IPS-18a (cell line): Measurements from ENCODE around the gene CFAP61.

Experiments used
- H3K27ac ChIP-seq: one replicate; pipeline ENCODE4 v1.5.1; 2013; ENCODE audit warnings: low read length
- H3K27me3 ChIP-seq: one replicate; pipeline ENCODE4 v1.6.1; 2013; ENCODE audit warnings: mild to moderate bottlenecking, low read length; ENCODE audit not compliant: control insufficient read depth, insufficient read depth
- H3K36me3 ChIP-seq: one replicate; pipeline ENCODE4 v1.6.1; 2013; ENCODE audit warnings: low read depth, low read length; ENCODE audit not compliant: control insufficient read depth
- H3K4me1 ChIP-seq: one replicate; pipeline ENCODE4 v1.6.1; 2013; ENCODE audit warnings: low read depth, low read length; ENCODE audit not compliant: control insufficient read depth
- H3K4me3 ChIP-seq: one replicate; pipeline ENCODE4 v1.5.1; 2013; ENCODE audit warnings: low read length
- H3K9ac ChIP-seq: one replicate; pipeline ENCODE4 v1.6.1; 2013; ENCODE audit warnings: mild to moderate bottlenecking, low read length, moderate library complexity
- H3K9me3 ChIP-seq: one replicate; pipeline ENCODE4 v1.6.1; 2013; ENCODE audit warnings: low read depth, low read length; ENCODE audit not compliant: control insufficient read depth

The CFAP61 gene

GRCh38 chr20:20192366-20192765 lies 140.0 kb downstream of the CFAP61 start:
- no peaks in the 10 kb centered on the region for H3K4me1 ChIP-seq
- no peak overlapping the region for H3K4me3 ChIP-seq
- no peak overlapping the region for H3K9ac ChIP-seq
- H3K36me3 ChIP-seq: no peaks in the 10 kb centered on the region
- H3K9me3 ChIP-seq: no peaks in the 10 kb centered on the region
- H3K27me3 ChIP-seq: no peaks in the 10 kb centered on the region
- no peak overlapping the region for H3K27ac ChIP-seq

DNA sequence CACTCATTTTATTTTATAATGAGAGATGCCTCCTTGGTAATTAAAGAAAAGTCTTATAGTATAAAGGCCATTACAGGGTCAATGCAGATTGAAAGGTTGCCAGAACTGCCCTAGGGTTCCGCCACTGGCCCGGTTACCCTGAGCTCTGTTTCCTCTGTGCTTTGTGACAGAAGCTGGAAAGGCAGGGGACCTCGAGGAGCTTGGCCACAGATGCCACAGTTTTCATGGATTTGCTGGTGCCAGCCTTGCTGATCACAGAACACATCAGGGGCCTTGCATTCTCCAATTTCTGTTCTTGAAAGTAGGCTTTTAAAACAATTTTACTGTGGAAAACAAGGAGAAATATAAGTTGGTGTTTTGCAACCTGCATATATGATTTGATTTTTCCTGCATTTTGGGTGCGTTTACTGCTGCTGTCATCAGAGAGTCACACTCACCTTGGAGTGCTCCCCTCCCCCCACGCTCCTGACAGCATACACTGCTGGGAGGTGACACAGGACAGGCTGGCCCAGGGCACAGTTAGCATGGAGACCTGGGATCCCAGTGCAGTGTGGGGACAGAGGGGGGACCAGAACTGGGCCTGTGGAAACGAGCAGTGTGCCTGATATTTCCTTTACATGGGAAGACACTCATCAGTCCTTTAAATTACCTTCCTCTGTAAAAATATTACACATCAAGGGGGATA lies 142.8 kb downstream of the CFAP61 start:
- Histone ChIP-seq H3K9ac (no peak overlapping the region), H3K4me1 (peaks cover 1% of the 10 kb centered on the region), H3K4me3 (no peak overlapping the region), H3K9me3 (no peaks in the 10 kb centered on the region), H3K36me3 (no peaks in the 10 kb centered on the region), H3K27ac (no peak overlapping the region), H3K27me3 (no peaks in the 10 kb centered on the region)

GRCh38 chr20:20196610-20197009 lies 144.3 kb downstream of the CFAP61 start:
- Histone ChIP-seq H3K27me3 (no peaks in the 10 kb centered on the region), H3K4me1 (peaks cover 4% of the 10 kb centered on the region), H3K36me3 (no peaks in the 10 kb centered on the region), H3K4me3 (no peak overlapping the region), H3K27ac (no peak overlapping the region), H3K9me3 (no peaks in the 10 kb centered on the region), H3K9ac (no peak overlapping the region)

DNA sequence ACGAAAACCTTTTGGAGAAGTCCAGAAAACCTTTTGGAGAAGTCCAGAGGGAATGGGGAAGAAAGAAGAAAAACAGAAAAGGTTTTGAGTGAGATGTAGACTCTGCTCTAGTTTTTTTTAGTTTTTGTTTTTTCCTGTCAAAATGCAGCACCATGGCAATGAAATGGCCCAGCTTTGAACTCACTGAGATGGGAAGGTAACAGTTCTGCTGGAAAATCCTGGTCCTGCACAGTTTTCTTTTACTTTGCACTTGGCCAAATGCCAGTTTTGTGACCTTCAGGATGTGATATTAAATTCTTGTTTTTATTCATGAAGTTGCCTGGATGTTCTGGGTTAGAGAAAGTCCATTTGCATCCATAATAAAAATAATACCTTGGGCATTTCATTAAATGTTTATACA lies 145.7 kb downstream of the CFAP61 start:
- no peaks in the 10 kb centered on the region for H3K36me3 ChIP-seq
- H3K9me3 ChIP-seq: no peaks in the 10 kb centered on the region

GRCh38 chr20:20199361-20200160 lies 147.2 kb downstream of the CFAP61 start:
- no peaks in the 10 kb centered on the region for H3K27me3 ChIP-seq
- H3K27ac ChIP-seq: no peak overlapping the region
- no peak overlapping the region for H3K9ac ChIP-seq
- H3K36me3 ChIP-seq: no peaks in the 10 kb centered on the region
- H3K4me3 ChIP-seq: no peak overlapping the region
- H3K4me1 ChIP-seq: peaks cover 12% of the 10 kb centered on the region
- no peaks in the 10 kb centered on the region for H3K9me3 ChIP-seq

More for the DNA sequence above, 145.7 kb downstream of the CFAP61 start:
- peaks cover 9% of the 10 kb centered on the region for H3K4me1 ChIP-seq
- H3K27ac ChIP-seq: no peak overlapping the region
- H3K4me3 ChIP-seq: no peak overlapping the region
- no peaks in the 10 kb centered on the region for H3K27me3 ChIP-seq
- no peak overlapping the region for H3K9ac ChIP-seq

- H3K27me3 ChIP-seq: no peaks in the 10 kb centered on the region
- no peaks in the 10 kb centered on the region for H3K9me3 ChIP-seq
- no peak overlapping the region for H3K27ac ChIP-seq
- no peaks in the 10 kb centered on the region for H3K36me3 ChIP-seq
- no peak overlapping the region for H3K4me3 ChIP-seq
- peaks cover 12% of the 10 kb centered on the region for H3K4me1 ChIP-seq
- H3K9ac ChIP-seq: no peak overlapping the region
Measured at GRCh38 chr20:20201124-20201523, 148.8 kb downstream of the CFAP61 start.

DNA sequence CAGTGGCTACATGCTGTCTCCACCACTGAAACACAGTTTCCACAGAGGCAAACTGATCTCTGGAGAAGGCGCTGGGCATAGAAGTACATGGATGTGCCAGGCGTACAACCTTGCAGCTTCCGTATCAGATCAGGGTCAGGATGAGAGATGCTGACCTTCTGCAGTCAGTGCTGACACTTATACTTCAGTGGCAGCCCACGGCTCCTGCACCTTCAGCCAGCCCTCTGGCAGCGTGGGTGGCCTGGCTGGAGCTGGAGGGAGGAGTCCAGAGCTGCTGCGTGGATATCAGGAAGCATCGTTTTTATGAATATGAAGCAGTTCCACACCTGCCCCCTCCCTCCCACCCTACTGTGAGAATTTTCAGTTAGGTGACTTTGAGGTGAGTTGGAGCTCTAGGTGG lies 149.3 kb downstream of the CFAP61 start:
- no peak overlapping the region for H3K27ac ChIP-seq
- H3K4me3 ChIP-seq: no peak overlapping the region
- H3K9me3 ChIP-seq: no peaks in the 10 kb centered on the region
- H3K36me3 ChIP-seq: no peaks in the 10 kb centered on the region
- H3K9ac ChIP-seq: no peak overlapping the region
- H3K27me3 ChIP-seq: no peaks in the 10 kb centered on the region
- H3K4me1 ChIP-seq: peaks cover 12% of the 10 kb centered on the region

- no peaks in the 10 kb centered on the region for H3K36me3 ChIP-seq
- no peak overlapping the region for H3K4me3 ChIP-seq
- H3K9ac ChIP-seq: no peak overlapping the region
Measured at GRCh38 chr20:20202768-20203167, 150.4 kb downstream of the CFAP61 start.

GRCh38 chr20:20203784-20204183 lies 151.5 kb downstream of the CFAP61 start:
- H3K36me3 ChIP-seq: no peaks in the 10 kb centered on the region
- H3K27me3 ChIP-seq: no peaks in the 10 kb centered on the region
- H3K4me1 ChIP-seq: peaks cover 21% of the 10 kb centered on the region
- H3K9ac ChIP-seq: no peak overlapping the region
- no peaks in the 10 kb centered on the region for H3K9me3 ChIP-seq
- H3K4me3 ChIP-seq: no peak overlapping the region
- no peak overlapping the region for H3K27ac ChIP-seq

More at GRCh38 chr20:20202768-20203167, 150.4 kb downstream of the CFAP61 start:
- peaks cover 21% of the 10 kb centered on the region for H3K4me1 ChIP-seq
- H3K27ac ChIP-seq: no peak overlapping the region
- H3K9me3 ChIP-seq: no peaks in the 10 kb centered on the region
- no peaks in the 10 kb centered on the region for H3K27me3 ChIP-seq

GRCh38 chr20:20204256-20204655 lies 151.9 kb downstream of the CFAP61 start:
- no peak overlapping the region for H3K27ac ChIP-seq
- no peaks in the 10 kb centered on the region for H3K36me3 ChIP-seq

GRCh38 chr20:20205141-20205861 lies 153.0 kb downstream of the CFAP61 start:
- no peak overlapping the region for H3K9ac ChIP-seq
- no peaks in the 10 kb centered on the region for H3K27me3 ChIP-seq
- peaks cover 18% of the 10 kb centered on the region for H3K4me1 ChIP-seq
- no peak overlapping the region for H3K27ac ChIP-seq
- no peaks in the 10 kb centered on the region for H3K9me3 ChIP-seq
- no peaks in the 10 kb centered on the region for H3K36me3 ChIP-seq
- H3K4me3 ChIP-seq: no peak overlapping the region

More at GRCh38 chr20:20204256-20204655, 151.9 kb downstream of the CFAP61 start:
- Histone ChIP-seq H3K27me3 (no peaks in the 10 kb centered on the region), H3K4me3 (no peak overlapping the region), H3K9me3 (no peaks in the 10 kb centered on the region), H3K4me1 (peaks cover 21% of the 10 kb centered on the region), H3K9ac (no peak overlapping the region)
